Endothelial cell of umbilical vein (primary cell): Measurements from ENCODE around the gene PEX5L. TPM values are rescaled to one million over a fixed set of nuclear protein-coding genes. Genes with fewer than 3 reads are reported as not detected.

Experiments
- BruUV-seq: library from RNA; stranded (reverse); fragments of 400-500 nt; replicated peaks from 2 replicates; lab custom pipeline; 2021; lab: Mats Ljungman, UMichigan
- CTCF ChIA-PET: fragments of 300-600, 350-600 bp; sonication (Branson Sonifier 250); formaldehyde crosslinking; loops from one replicate; lab custom pipeline; 2021; ENCODE audit warnings: antibody characterized with exemption, inconsistent platforms; lab: Charles Lee
- POLR2A ChIA-PET: fragments of 300-600, 350-600 bp; sonication (Branson Sonifier 250); formaldehyde crosslinking; loops from one replicate; lab custom pipeline; 2021; ENCODE audit warnings: antibody characterized with exemption, inconsistent platforms; lab: Charles Lee
- DNase-seq: peaks from one replicate; pipeline ENCODE4 v3.0.0-alpha.2; 2011; ENCODE audit warnings: low read depth, low spot score
- FAIRE-seq: peaks from 2 replicates; lab custom pipeline; 2011; peaks lifted over from hg19 to GRCh38; lab: Jason Lieb, UNC
- H2AFZ ChIP-seq: 2 replicates; pipeline ENCODE4 v1.6.0; 2012; ENCODE audit warnings: low read depth, low read length, control low read depth, inconsistent platforms
- H3K27ac ChIP-seq: 2 replicates; pipeline ENCODE4 v1.5.1; 2011; ENCODE audit warnings: low read depth, mild to moderate bottlenecking, control low read depth, low read length, moderate library complexity; ENCODE audit not compliant: insufficient read depth
- H3K27me3 ChIP-seq, 2 experiments: 2 replicates each; pipeline versions ENCODE4 v1.6.0 to v1.6.1; 2011; ENCODE audit warnings: low read length in 2 of 2, mixed read lengths in 1 of 2; ENCODE audit not compliant: control insufficient read depth in 2 of 2, insufficient read depth in 2 of 2
- H3K36me3 ChIP-seq, 2 experiments: 2 replicates in 1 of 2; 3 replicates in 1 of 2; pipeline ENCODE4 v1.5.1; 2011; ENCODE audit warnings: low read length in 2 of 2, mild to moderate bottlenecking in 1 of 2, moderate library complexity in 1 of 2; ENCODE audit not compliant: control insufficient read depth in 2 of 2, insufficient read depth in 2 of 2; ENCODE audit errors: extremely low read depth in 1 of 2
- H3K4me1 ChIP-seq: 3 replicates; pipeline ENCODE4 v1.5.1; 2011; ENCODE audit warnings: mild to moderate bottlenecking, low read length; ENCODE audit not compliant: control insufficient read depth, insufficient read depth; ENCODE audit errors: extremely low read depth
- H3K4me2 ChIP-seq: 2 replicates; pipeline ENCODE4 v1.6.1; 2011; ENCODE audit warnings: low read length, control low read depth, mixed read lengths; ENCODE audit not compliant: insufficient read depth
- H3K4me3 ChIP-seq, 3 experiments: fragments of 200-600 bp in 1 of 3; sonication (generic), shearing (Covaris generic) in 1 of 3; replicated peaks in 1 of 3; 2 replicates each; pipeline ENCODE4 v1.5.1; 2011 to 2016; ENCODE audit warnings: control low read depth in 3 of 3, low read length in 3 of 3, mild to moderate bottlenecking in 2 of 3, inconsistent platforms in 1 of 3, low read depth in 1 of 3, moderate library complexity in 1 of 3; ENCODE audit not compliant: insufficient read depth in 1 of 3
- H3K79me2 ChIP-seq: 2 replicates; pipeline ENCODE4 v1.6.0; 2012; ENCODE audit warnings: low read length, inconsistent platforms; ENCODE audit not compliant: control insufficient read depth, insufficient read depth
- H3K9ac ChIP-seq: replicated peaks from 2 replicates; pipeline ENCODE3; 2011; ENCODE audit warnings: low read length, control low read depth; ENCODE audit not compliant: insufficient read depth; ENCODE audit errors: extremely low read depth
- H3K9me1 ChIP-seq: replicated peaks from 3 replicates; pipeline ENCODE4 v1.6.0; 2011; ENCODE audit warnings: mild to moderate bottlenecking, low read length; ENCODE audit not compliant: control insufficient read depth, insufficient read depth; ENCODE audit errors: extremely low read depth
- H3K9me3 ChIP-seq: replicated peaks from 2 replicates; pipeline ENCODE4 v1.5.1; 2012; ENCODE audit warnings: low read length, inconsistent platforms; ENCODE audit not compliant: control insufficient read depth, insufficient read depth
- H4K20me1 ChIP-seq: replicated peaks from 2 replicates; pipeline ENCODE3; 2011; ENCODE audit warnings: mild to moderate bottlenecking, low read length; ENCODE audit not compliant: control insufficient read depth, insufficient read depth; ENCODE audit errors: extremely low read depth
- EZH2 ChIP-seq: IDR thresholded peaks from 2 replicates; pipeline ENCODE4 v1.6.1; 2012; ENCODE audit warnings: borderline replicate concordance, low read depth, mild to moderate bottlenecking, moderate library complexity, low read length, inconsistent platforms; ENCODE audit not compliant: severe bottlenecking
- FOS ChIP-seq: IDR thresholded peaks from 2 replicates; pipeline ENCODE4 v1.6.1; 2011; ENCODE audit warnings: mild to moderate bottlenecking, low read length, moderate library complexity, borderline replicate concordance; ENCODE audit not compliant: insufficient read depth
- GATA2 ChIP-seq: IDR thresholded peaks from 2 replicates; pipeline ENCODE4 v1.7.0; 2011; ENCODE audit warnings: low read depth, mild to moderate bottlenecking, moderate library complexity, mixed read lengths, low read length; ENCODE audit not compliant: insufficient read length, insufficient read depth
- JUN ChIP-seq: IDR thresholded peaks from 2 replicates; pipeline ENCODE4 v1.6.1; 2011; ENCODE audit warnings: borderline replicate concordance, low read depth; ENCODE audit not compliant: insufficient read length, insufficient read depth
- MYC ChIP-seq: IDR thresholded peaks from one replicate; pipeline ENCODE4 v1.6.1; 2011; ENCODE audit warnings: mild to moderate bottlenecking, low read depth, low read length
- POLR2A ChIP-seq: IDR thresholded peaks from 2 replicates; pipeline ENCODE4 v1.6.1; 2012; ENCODE audit warnings: low read depth, mild to moderate bottlenecking, control low read depth, low read length
- POLR2AphosphoS5 ChIP-seq: IDR thresholded peaks from 2 replicates; pipeline ENCODE4 v1.6.1; 2012; ENCODE audit warnings: low read depth, mild to moderate bottlenecking, control low read depth, low read length, moderate library complexity; ENCODE audit not compliant: insufficient read depth
- dilution Hi-C: fragments of 300-500 bp; cut with MboI; formaldehyde crosslinking; loops from one replicate; pipeline ENCODE4 v1.15.0; 2019; ENCODE audit warnings: low sequenced_read_pairs; ENCODE audit not compliant: extremely low pct_ligation_motif_present
- intact Hi-C: fragments of 100-400 bp; cut with micrococcal nuclease; formaldehyde crosslinking; loops from one replicate; pipeline ENCODE4 v1.10.0; 2022
- polyA plus RNA-seq, 4 experiments: library from polyadenylated mRNA; depleted of rRNA in 3 of 4; stranded (reverse) in 3 of 4; unstranded in 1 of 4; fragments of >200 nt; gene quantifications; 2 replicates each; pipeline versions ENCODE4 v1.2.1 to v1.2.3, GENCODE V29; 2011 to 2012; ENCODE audit warnings: missing spikeins in 1 of 4
- total RNA-seq: library from RNA; stranded (reverse); gene quantifications from 2 replicates; pipeline ENCODE4 v1.2.3, GENCODE V29; 2021
- TF ChIP-seq, protein P1 (sequence below), 2 donors: IDR thresholded peaks; 1 replicate in 1 of 2; 2 replicates in 1 of 2; pipeline ENCODE4 v1.5.1; 2011; ENCODE audit warnings: low read length in 2 of 2, mild to moderate bottlenecking in 2 of 2, moderate library complexity in 2 of 2, control low read depth in 1 of 2, inconsistent platforms in 1 of 2, low read depth in 1 of 2; ENCODE audit not compliant: insufficient read depth in 1 of 2; ENCODE audit errors: extremely low read depth in 1 of 2
- TF ChIP-seq, protein P2 (sequence below): IDR thresholded peaks from 2 replicates; pipeline ENCODE4 v1.6.1; 2011; ENCODE audit not compliant: insufficient read depth, insufficient read length

PEX5L gene
- total and polyA plus RNA-seq, 2 donors (not counting 3 experiments of a cell fraction or from before 2014, with no cell fraction given), result not detected

DNA sequence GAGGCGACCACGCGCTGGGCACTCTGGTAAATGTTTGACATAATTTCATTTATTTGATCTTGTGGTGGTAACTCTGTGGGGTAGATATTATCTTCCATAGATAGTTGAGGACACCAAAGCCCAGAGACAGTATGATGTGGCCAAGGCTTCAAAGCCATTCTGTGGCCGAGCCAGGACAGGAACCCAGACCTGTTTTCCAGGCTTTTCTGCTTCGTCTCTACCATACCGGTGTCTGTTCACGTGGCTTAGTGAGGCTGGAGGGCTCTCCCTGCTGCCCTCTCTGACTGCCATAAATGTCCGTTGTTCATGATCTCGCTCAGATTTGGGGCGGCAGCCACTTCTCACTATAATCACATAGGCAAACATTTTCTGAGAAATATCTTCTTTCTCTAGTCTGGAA is 134.7 kb downstream of the PEX5L start:
- H3K9ac ChIP-seq, result no peak overlapping the region
- POLR2A ChIA-PET, result no interaction called here
- no peak for DNase-seq
- dilution Hi-C loops, result no loop called here
- H3K79me2 ChIP-seq, result no peaks in the 10 kb centered on the region
- no peak overlapping the region for H3K4me2 ChIP-seq
- intact Hi-C loops, result no loop called here
- no peak overlapping the region for H2AFZ ChIP-seq
- H3K36me3 ChIP-seq, result no peaks in the 10 kb centered on the region
- H3K9me1 ChIP-seq, result no peaks in the 10 kb centered on the region
- H3K9me3 ChIP-seq, result no peaks in the 10 kb centered on the region
- H3K4me3 ChIP-seq, result no peak overlapping the region
- H3K27ac ChIP-seq, result no peak overlapping the region
- H3K27me3 ChIP-seq, result peaks cover 3 to 4% of the 10 kb centered on the region in 2 experiments
- FAIRE-seq, result no peak
- no TSS peak for BruUV-seq
- no peaks in the 10 kb centered on the region for H4K20me1 ChIP-seq
- CTCF ChIA-PET, result interaction anchor here (0.6 kb wide), 1 partner anchor 693 kb away, joined by 3 read pairs; no protein-coding TSS in a partner anchor
- no peaks in the 10 kb centered on the region for H3K4me1 ChIP-seq
- TF ChIP-seq EZH2 (no peak), MYC (no peak), JUN (no peak), GATA2 (no peak), POLR2AphosphoS5 (no peak), POLR2A (no peak), FOS (no peak)
- TF ChIP-seq, protein P1, sequence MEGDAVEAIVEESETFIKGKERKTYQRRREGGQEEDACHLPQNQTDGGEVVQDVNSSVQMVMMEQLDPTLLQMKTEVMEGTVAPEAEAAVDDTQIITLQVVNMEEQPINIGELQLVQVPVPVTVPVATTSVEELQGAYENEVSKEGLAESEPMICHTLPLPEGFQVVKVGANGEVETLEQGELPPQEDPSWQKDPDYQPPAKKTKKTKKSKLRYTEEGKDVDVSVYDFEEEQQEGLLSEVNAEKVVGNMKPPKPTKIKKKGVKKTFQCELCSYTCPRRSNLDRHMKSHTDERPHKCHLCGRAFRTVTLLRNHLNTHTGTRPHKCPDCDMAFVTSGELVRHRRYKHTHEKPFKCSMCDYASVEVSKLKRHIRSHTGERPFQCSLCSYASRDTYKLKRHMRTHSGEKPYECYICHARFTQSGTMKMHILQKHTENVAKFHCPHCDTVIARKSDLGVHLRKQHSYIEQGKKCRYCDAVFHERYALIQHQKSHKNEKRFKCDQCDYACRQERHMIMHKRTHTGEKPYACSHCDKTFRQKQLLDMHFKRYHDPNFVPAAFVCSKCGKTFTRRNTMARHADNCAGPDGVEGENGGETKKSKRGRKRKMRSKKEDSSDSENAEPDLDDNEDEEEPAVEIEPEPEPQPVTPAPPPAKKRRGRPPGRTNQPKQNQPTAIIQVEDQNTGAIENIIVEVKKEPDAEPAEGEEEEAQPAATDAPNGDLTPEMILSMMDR (IDR thresholded peaks at IDR 0.05; ENCODE audit: extremely low read depth in 1 of 2, insufficient read depth in 1 of 2, low read depth in 1 of 2, low read length in 2 of 2), result no peak
- TF ChIP-seq, protein P2, sequence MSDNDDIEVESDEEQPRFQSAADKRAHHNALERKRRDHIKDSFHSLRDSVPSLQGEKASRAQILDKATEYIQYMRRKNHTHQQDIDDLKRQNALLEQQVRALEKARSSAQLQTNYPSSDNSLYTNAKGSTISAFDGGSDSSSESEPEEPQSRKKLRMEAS, result no peak
